HCT116 (cell line): ENCODE data around the gene CHDH.

ENCODE experiments used
- EZH2 ChIP-seq: fragments of 200-600 bp; sonication (generic); IDR thresholded peaks from 2 replicates; pipeline ENCODE4 v1.6.1; 2017; ENCODE audit warnings: antibody characterized with exemption, mixed run types
- EZH2phosphoT487 ChIP-seq: fragments of 200-600 bp; IDR thresholded peaks from 2 replicates; pipeline ENCODE4 v1.6.1; 2018; ENCODE audit warnings: antibody characterized with exemption, borderline replicate concordance
- POLR2A ChIP-seq: IDR thresholded peaks from 2 replicates; pipeline ENCODE4 v1.7.0; 2011; ENCODE audit warnings: borderline replicate concordance; ENCODE audit not compliant: insufficient read depth, insufficient read length; ENCODE audit errors: extremely low read depth
- POLR2AphosphoS5 ChIP-seq: IDR thresholded peaks from 2 replicates; pipeline ENCODE4 v1.6.1; 2011; ENCODE audit warnings: mild to moderate bottlenecking, low read depth, low read length, moderate library complexity
- RAD21 ChIP-seq: IDR thresholded peaks from 2 replicates; pipeline ENCODE4 v1.6.1; 2012; ENCODE audit warnings: low read depth, mild to moderate bottlenecking
- TCF7L2 ChIP-seq: IDR thresholded peaks from 2 replicates; pipeline ENCODE4 v1.7.0; 2011; ENCODE audit warnings: borderline replicate concordance, inconsistent platforms; ENCODE audit not compliant: insufficient read depth, insufficient read length; ENCODE audit errors: extremely low read depth
- YY1 ChIP-seq: IDR thresholded peaks from 2 replicates; pipeline ENCODE4 v1.6.1; 2011; ENCODE audit warnings: low read length, low read depth, moderate library complexity, mild to moderate bottlenecking; ENCODE audit not compliant: insufficient replicate concordance; ENCODE audit errors: extremely low read depth
- ZNF274 ChIP-seq: fragments of 200-500 bp; sonication (Bioruptor generic); IDR thresholded peaks from 2 replicates; pipeline ENCODE4 v1.6.1; 2014; ENCODE audit warnings: mild to moderate bottlenecking, low read depth, low read length, inconsistent platforms
- TF ChIP-seq, protein P1 (sequence below), 3 experiments: fragments of 200-600 bp in 1 of 3; sonication (generic) in 1 of 3; IDR thresholded peaks in 2 of 3; conservative IDR thresholded peaks in 1 of 3; 2 replicates each; pipeline ENCODE4 v1.5.1; 2012 to 2017; ENCODE audit warnings: low read depth in 2 of 3, low read length in 2 of 3, antibody characterized with exemption in 1 of 3, borderline replicate concordance in 1 of 3, control low read depth in 1 of 3, mild to moderate bottlenecking in 1 of 3, mixed read lengths in 1 of 3, mixed run types in 1 of 3, moderate library complexity in 1 of 3; ENCODE audit not compliant: insufficient read depth in 1 of 3
- TF ChIP-seq, protein P2 (sequence below): IDR thresholded peaks from 2 replicates; pipeline ENCODE4 v1.6.1; 2012
- TF ChIP-seq, protein P3 (sequence below): IDR thresholded peaks from 2 replicates; pipeline ENCODE4 v1.6.1; 2012
- TF ChIP-seq, protein P4 (sequence below): IDR thresholded peaks from 2 replicates; pipeline ENCODE4 v1.6.1; 2012; ENCODE audit warnings: low read depth
- TF ChIP-seq, protein P5 (sequence below): IDR thresholded peaks from 2 replicates; pipeline ENCODE4 v1.6.1; 2011; ENCODE audit warnings: mild to moderate bottlenecking, low read length, moderate library complexity; ENCODE audit not compliant: insufficient replicate concordance; ENCODE audit errors: extremely low read depth

DNA sequence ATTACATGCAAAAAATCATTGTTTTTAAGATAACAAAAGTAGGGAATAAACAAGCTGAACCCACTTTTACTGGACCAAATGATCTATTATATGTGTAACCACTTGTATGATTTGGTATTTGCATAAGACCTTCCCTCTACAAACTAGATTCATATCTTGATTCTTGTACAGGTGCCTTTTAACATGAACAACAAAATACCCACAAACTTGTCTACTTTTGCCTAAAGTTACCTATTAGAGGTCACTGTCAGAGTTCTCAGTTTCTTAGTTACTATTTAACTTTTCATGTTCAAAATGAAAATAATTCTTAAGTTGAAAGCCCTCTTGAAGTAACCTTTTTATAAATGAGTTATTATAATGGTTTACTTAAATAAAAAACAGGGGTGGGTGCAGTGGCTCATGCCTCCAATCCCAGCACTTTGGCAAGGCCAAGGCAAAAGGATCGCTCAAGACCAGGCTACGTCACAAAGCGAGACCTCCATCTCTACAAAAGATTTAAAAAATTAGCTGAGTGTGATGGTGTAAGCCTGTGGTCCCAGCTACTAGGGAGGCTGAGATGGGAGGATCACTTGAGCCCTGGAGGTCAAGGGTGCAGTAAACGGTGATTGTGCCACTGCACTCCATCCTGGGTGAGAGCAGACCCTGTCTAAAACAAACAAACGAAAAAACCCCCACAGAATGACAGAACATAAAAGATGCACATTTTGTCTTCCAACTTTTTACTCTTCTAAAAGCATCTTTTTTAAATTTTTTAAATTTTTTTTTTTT lies 19.7 kb upstream of the CHDH start:
- TF ChIP-seq, protein P1, sequence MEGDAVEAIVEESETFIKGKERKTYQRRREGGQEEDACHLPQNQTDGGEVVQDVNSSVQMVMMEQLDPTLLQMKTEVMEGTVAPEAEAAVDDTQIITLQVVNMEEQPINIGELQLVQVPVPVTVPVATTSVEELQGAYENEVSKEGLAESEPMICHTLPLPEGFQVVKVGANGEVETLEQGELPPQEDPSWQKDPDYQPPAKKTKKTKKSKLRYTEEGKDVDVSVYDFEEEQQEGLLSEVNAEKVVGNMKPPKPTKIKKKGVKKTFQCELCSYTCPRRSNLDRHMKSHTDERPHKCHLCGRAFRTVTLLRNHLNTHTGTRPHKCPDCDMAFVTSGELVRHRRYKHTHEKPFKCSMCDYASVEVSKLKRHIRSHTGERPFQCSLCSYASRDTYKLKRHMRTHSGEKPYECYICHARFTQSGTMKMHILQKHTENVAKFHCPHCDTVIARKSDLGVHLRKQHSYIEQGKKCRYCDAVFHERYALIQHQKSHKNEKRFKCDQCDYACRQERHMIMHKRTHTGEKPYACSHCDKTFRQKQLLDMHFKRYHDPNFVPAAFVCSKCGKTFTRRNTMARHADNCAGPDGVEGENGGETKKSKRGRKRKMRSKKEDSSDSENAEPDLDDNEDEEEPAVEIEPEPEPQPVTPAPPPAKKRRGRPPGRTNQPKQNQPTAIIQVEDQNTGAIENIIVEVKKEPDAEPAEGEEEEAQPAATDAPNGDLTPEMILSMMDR (IDR thresholded peaks at IDR 0.05 in 2 of 3, conservative IDR thresholded peaks at IDR 0.05 in 1 of 3; ENCODE audit: borderline replicate concordance in 1 of 3, insufficient read depth in 1 of 3, low read depth in 2 of 3, low read length in 2 of 3) = no peak
- TF ChIP-seq, protein P2, sequence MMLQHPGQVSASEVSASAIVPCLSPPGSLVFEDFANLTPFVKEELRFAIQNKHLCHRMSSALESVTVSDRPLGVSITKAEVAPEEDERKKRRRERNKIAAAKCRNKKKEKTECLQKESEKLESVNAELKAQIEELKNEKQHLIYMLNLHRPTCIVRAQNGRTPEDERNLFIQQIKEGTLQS = no peak
- TF ChIP-seq, protein P3, sequence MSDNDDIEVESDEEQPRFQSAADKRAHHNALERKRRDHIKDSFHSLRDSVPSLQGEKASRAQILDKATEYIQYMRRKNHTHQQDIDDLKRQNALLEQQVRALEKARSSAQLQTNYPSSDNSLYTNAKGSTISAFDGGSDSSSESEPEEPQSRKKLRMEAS = no peak
- no peak for TF ChIP-seq POLR2AphosphoS5
- TF ChIP-seq, protein P4, sequence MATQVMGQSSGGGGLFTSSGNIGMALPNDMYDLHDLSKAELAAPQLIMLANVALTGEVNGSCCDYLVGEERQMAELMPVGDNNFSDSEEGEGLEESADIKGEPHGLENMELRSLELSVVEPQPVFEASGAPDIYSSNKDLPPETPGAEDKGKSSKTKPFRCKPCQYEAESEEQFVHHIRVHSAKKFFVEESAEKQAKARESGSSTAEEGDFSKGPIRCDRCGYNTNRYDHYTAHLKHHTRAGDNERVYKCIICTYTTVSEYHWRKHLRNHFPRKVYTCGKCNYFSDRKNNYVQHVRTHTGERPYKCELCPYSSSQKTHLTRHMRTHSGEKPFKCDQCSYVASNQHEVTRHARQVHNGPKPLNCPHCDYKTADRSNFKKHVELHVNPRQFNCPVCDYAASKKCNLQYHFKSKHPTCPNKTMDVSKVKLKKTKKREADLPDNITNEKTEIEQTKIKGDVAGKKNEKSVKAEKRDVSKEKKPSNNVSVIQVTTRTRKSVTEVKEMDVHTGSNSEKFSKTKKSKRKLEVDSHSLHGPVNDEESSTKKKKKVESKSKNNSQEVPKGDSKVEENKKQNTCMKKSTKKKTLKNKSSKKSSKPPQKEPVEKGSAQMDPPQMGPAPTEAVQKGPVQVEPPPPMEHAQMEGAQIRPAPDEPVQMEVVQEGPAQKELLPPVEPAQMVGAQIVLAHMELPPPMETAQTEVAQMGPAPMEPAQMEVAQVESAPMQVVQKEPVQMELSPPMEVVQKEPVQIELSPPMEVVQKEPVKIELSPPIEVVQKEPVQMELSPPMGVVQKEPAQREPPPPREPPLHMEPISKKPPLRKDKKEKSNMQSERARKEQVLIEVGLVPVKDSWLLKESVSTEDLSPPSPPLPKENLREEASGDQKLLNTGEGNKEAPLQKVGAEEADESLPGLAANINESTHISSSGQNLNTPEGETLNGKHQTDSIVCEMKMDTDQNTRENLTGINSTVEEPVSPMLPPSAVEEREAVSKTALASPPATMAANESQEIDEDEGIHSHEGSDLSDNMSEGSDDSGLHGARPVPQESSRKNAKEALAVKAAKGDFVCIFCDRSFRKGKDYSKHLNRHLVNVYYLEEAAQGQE = no peak
- TF ChIP-seq POLR2A = no peak
- TF ChIP-seq EZH2phosphoT487 = no peak
- no peak for TF ChIP-seq YY1
- no peak for TF ChIP-seq ZNF274
- TF ChIP-seq EZH2 = no peak
- TF ChIP-seq, protein P5, sequence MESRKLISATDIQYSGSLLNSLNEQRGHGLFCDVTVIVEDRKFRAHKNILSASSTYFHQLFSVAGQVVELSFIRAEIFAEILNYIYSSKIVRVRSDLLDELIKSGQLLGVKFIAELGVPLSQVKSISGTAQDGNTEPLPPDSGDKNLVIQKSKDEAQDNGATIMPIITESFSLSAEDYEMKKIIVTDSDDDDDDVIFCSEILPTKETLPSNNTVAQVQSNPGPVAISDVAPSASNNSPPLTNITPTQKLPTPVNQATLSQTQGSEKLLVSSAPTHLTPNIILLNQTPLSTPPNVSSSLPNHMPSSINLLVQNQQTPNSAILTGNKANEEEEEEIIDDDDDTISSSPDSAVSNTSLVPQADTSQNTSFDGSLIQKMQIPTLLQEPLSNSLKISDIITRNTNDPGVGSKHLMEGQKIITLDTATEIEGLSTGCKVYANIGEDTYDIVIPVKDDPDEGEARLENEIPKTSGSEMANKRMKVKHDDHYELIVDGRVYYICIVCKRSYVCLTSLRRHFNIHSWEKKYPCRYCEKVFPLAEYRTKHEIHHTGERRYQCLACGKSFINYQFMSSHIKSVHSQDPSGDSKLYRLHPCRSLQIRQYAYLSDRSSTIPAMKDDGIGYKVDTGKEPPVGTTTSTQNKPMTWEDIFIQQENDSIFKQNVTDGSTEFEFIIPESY = no peak
- no peak for TF ChIP-seq TCF7L2
- no peak for TF ChIP-seq RAD21
